HG02642 (cell line): ENCODE measurements around the gene SH3BP4.

ENCODE experiments used
- ATAC-seq: cut with Tn5 transposase; IDR thresholded peaks from one replicate; pipeline ENCODE4 v1.9.1; 2021; ENCODE audit warnings: mild to moderate bottlenecking; ENCODE audit not compliant: unreplicated experiment, poor library complexity

SH3BP4 gene

DNA sequence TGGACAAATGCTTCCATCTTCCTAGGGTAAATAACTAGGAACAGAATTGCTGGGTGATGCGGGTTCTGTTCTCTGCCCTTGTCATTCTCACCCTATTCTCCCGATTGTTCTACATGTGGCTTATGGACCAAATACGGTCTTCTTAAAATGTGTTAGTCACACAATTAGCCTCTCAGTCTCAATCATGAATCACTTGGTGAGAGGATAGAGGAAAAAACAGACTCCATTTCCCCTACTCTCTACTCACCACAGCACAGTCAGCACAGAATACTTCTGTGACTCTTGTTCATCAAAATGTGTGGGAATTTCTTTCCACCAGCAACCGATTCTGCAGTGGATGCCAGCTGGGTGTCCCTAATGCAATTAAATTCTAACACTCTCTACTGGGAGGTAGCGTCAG, 125.2 kb downstream of the SH3BP4 start:
- no peak for ATAC-seq

DNA sequence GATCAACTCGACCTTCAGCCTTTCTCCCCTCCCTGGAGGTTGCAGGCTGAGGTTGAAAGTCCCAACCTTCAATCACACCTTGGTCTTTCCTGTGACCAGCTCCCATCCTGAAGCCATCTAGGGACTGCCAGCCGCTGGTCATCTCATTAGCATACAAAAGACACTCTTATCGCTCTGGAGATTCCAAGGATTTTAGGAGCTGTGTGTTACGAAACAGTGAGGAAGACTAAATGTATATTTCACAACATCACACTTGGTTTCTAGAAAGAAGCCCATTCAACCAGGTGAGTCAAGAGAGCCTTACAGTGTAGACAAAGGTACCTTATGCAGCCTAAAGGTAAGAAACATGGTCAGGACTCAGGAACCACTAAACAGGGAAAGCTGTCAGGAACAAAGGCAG, 126.4 kb downstream of the SH3BP4 start:
- ATAC-seq = no peak

DNA sequence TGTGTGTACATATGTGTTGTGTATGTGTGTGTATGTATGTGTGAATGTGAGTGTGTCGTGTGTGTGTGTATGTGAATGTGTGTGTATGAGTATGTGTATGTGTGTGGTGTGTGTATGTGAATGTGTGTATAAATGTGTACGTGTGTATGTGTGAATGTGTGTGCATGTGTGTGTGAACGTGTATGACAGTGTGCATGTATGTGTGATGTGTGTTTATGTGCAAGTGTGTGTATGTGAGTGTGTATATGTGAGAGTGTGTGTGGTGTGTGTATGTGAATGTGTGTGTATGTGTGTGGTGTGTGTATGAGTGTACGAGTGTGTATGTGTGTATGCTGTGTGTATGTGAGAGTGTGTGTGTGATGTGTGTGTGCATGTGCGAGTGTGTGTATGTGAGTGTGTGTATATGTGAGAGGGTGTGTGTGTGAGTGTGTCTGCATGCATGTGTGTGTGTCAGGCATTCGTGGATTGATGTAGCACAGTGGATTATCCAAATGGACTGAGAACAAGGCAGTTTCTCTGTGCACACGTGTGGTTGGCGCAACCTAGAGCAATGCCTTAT, 127.2 kb downstream of the SH3BP4 start:
- ATAC-seq = no peak

DNA sequence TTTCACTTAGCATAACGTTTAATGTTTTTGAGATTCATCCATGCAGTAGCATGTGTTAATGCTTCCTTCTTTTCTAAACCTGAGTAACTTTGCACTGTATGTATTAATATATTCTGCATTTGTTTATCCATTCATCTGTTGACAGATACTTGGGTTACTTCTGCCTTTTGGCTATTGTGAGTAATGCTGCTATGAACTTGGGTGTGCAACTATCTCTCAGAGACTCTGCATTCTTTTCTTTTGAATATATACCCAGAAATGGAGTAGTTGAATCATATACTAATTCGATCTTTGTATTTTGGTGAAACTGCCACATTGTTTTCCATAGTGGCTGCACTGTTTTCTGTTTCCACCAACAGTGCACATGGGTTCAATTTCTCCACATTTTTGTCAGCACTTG, 128.3 kb downstream of the SH3BP4 start:
- no peak for ATAC-seq

DNA sequence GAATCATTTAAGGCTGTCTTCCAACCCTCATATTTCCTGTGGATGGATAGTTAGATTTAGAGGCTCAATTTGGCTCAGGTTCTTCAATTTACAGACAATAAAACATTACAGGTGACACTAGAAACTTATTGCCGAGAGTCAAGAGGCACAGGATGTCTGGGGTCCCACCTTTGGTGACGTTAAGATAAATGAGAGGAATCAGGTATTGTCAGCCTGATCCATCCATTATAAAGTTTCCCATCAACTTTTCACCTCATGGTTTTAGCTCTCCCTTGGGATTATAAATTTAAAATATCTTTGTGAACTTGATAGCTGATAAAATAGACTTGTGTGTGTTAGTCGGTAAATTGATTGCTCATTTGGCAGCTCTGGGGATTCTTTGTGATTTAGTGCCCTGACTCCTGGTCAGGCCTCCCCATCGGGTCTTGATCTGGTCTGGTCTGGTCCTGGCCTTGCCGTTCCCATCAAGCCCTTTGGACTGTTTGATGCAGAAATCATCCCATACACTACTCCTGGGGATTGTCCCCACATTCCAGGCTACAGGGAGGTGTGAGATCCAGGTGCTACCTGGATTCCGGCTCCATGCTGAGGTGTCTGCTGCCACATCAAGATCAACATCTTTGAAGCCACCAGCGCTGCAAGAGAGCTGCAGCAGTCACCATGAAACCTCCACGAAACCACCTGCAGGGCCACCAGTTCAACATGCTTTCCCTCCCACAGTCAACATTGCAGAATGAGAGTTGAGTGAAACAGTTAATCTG, 130.9 kb downstream of the SH3BP4 start:
- ATAC-seq = no peak

DNA sequence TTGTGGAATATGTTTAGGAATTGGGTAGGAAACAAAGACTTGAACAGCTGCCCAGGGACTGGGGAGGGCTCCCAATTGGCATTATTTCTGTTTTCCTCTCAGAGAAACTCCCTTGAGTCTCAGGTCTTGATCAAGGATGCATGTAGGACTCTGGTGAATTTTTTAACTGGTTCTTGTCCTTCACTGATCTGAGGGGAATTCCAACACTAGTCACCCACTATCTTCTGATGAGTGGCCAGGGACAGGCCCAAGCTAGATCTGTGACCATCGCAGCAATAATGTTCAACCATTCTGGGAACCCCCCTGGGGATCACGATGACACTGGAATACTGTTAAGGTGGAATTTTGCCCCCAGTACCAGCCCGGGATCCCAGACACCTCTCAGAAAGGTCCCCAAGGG, 132.0 kb downstream of the SH3BP4 start:
- ATAC-seq = no peak

DNA sequence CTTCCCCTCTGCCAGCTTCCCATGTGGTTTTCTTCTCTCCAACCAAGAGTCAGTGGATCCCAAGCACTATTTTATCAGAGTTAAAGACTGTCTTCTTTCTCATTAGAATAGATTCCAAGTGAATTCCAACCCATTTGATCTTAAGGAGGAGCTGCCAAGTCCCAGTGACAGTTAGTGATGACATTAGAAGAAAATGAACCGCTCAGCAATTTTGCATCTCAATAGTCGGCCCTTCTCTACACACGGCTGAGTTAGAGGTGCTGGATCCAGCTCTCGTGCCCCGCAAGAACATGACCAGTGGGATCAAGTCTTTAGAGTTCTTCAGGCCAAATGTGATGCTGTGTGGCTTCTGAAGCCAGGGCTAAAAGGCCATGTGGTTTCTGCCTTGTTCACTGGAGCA, 132.6 kb downstream of the SH3BP4 start:
- ATAC-seq = no peak

GRCh38 chr2:235085476-235085875, 133.7 kb downstream of the SH3BP4 start:
- ATAC-seq = no peak

DNA sequence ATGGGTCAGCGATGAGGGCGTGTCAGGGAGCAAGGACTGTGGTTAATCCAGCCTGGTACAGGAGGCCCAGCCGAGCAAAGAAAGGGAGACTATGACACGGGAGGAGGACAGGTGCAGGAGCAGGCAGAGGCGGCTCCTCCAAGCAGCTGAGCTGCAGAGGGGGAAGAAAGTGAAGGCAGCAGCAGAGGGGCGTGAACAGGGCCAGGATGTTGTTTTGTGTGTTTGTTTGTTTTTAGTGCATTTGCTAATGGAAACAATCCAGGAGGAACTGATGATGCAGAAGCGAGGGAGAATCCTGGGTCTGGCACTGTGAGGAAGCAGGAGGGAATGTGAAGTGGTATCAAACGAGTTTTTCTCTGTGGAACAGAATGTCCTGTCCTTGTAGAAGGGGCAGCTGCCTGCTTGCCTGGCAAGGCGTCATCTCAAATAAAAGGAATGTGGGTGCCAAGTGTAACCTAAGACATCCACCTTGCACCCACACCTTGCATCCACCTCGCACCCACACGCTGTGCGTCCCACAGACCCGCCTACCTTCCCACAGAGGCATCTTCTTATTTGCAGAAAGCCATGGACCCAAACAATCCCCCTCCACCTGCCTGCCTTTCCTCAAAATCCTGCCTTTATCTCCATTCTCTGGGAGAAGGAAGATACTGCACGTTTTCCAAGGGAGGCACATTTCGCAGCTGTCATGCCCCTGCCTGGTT, 134.8 kb downstream of the SH3BP4 start:
- ATAC-seq = no peak

GRCh38 chr2:235087832-235088495, 136.1 kb downstream of the SH3BP4 start:
- no peak for ATAC-seq

DNA sequence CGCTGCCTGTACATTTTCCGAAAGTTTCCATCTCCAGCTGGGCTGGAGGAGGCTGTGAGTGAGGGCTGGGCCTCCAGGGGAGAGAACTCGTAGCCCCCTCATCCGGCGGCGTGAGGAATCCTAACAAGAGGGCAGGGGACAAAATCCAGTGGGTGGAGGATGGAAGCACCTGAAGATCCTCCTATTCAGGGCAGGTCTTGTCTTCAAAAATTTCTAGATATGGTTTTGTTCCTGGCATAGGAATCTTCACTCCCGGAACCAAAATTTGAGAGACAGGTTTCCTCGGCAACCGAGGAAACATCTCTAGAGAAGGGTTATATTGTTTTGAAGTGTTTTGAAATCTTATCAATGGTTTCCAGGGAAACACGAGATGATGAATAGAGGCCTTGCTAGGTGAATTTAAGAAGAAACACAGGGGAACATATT, 136.7 kb downstream of the SH3BP4 start:
- ATAC-seq = no peak

- ATAC-seq = no peak
Observed at GRCh38 chr2:235091421-235091820, 139.6 kb downstream of the SH3BP4 start.

DNA sequence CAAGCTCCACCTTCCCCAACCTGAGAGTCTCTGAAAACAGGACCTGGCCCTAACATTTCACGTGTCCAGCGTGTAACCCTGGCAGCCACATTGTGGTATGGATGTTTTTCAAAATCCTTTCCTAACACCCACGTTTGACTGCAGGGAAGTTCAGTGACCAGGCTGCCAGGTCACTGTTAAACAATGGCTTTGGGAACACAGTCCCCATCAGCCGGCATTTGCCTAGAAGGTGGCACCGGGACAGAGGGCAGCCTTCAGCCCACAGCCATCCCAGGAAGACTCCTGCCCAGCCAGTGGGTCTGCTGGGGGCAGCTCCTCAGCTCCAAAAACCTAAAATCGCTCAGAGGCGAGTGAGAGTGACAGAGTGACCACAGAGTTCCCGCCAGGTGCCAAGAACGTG, 140.2 kb downstream of the SH3BP4 start:
- no peak for ATAC-seq

DNA sequence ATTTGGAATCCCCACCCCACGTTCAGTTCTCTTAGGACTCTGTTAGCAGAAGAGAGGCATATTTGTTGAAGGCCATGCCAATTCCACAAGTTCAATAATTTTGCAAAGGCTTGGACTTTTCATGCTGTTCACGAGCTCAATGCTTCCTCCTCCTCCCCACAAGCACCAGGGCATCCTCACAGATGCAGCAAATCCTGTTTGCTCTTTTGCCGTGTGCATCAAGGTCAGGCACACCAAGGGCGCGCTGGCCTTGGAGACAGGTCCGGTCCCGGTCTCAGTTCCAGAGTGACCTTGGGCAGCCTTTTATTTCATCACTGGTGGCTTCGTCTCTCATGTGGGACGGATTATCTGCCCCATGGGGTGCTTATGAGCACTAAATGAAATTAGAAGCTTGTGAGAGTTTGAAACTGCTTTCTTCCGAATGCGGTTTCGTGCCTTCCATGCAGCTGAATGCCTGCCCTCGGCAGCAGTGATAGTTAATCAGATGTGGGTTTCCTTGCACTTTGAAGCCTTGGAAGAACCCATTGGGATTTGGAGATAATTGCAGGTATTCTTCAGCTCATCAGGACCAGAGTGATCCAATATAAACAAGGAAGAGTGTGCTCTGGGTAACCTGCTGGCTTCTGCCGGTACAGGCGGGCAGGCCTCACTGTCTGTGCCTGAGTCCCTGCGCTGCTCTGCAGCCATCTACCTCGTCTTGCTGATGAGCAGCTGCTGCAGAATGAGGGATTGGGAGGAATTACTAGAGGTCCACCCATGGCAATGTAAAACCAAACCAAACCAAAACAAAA, 140.8 kb downstream of the SH3BP4 start:
- ATAC-seq = no peak

DNA sequence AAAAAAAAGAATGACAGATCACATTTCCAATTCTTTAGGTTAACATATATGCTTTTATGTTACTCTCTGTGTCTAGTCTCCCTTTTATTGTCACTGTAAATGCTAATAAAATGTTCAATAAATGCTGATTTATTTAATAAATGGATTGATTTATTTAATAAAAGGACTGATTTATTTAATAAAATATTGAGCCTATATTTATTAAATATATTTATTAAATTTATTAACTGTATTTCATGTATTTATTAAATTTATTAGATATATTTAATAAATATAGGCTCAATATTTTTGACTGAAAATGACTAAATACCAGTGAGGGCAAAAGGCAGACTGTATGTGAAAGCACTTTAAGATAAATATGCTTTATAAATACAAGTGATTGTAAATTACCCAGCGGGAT, 142.6 kb downstream of the SH3BP4 start:
- ATAC-seq = no peak

DNA sequence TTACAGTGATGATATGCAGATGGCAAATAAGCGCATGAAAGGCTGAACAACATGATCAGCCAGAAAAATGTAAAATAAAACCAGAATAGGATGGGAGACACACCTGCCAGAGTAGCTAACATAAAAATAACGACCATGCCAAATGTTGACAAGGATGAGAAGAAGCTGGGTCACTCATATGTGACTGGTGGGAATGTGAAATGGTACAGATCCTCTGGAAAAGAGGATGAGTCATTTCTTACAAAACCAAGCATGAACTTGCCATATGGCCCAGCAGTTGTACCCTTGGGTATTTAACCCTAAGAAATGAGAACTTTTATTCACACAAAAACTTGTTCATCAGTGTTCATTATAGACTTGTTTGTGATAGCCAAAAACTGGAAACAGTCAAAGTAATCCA, 143.8 kb downstream of the SH3BP4 start:
- no peak for ATAC-seq

- no peak for ATAC-seq
Observed at GRCh38 chr2:235096447-235096846, 144.6 kb downstream of the SH3BP4 start.

GRCh38 chr2:235097196-235097595, 145.4 kb downstream of the SH3BP4 start:
- no peak for ATAC-seq

- ATAC-seq = no peak
Observed at GRCh38 chr2:235098269-235098668, 146.5 kb downstream of the SH3BP4 start.

DNA sequence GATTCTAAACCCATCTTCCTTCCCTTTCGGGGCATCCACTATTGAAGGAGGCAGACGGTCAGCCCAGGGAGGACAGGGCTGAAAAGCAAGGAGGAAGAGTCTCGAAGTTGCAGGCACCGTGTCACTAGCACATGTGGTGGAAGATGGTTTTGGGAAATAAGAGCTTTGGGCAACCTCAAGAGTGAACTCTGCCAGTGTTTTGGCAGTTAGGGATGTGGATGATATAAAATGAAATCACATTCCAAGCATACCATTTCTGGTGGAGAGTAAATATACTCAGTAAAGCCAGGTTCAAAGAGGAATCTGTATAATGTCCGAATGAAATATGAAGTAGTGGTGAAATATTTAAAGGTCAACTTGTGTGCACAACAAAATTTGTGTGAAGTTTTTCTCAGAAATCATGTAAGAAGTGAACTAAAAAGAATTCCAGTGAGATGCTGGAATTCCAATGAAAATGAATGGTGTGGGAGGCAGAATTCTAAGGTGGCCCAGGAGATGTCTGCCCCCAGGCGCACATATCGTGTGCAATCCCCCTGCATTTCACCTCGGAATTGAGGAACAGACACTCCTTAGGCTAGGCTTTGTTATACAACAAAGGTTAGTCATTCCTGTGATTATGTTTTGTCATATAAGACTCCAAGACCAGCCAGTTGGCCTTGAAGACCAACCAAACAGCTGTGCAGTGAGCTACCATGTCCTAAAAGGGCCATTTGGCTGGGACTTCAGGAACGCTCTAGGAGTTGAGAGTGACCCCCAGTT, 147.1 kb downstream of the SH3BP4 start:
- ATAC-seq = no peak
